SK-N-SH (cell line): Measurements from ENCODE around the gene OPN1SW. TPM values are rescaled to one million over a fixed set of nuclear protein-coding genes. Genes with fewer than 3 reads are reported as not detected.

Source experiments
- CTCF ChIA-PET: fragments of 300-600, 350-600 bp; formaldehyde crosslinking; extraction: SDS; loops from one replicate; lab custom pipeline; 2021; lab: Yijun Ruan, JAX
- POLR2A ChIA-PET: fragments of 350-600 bp; sonication (Branson Sonifier 250); formaldehyde crosslinking; extraction: SDS; loops from one replicate; lab custom pipeline; 2020; ENCODE audit warnings: antibody characterized with exemption, inconsistent platforms; lab: Yijun Ruan, JAX
- DNase-seq: peaks from one replicate; pipeline ENCODE4 v3.0.0; 2012
- H2AFZ ChIP-seq: fragments of 200-600 bp; sonication (generic); 2 replicates; pipeline ENCODE4 v1.8.1; 2016; ENCODE audit warnings: antibody characterized with exemption, mild to moderate bottlenecking, low read depth
- H3F3A ChIP-seq: fragments of 200-600 bp; sonication (generic); replicated peaks from 2 replicates; pipeline ENCODE3; 2016; ENCODE audit warnings: antibody characterized with exemption, mild to moderate bottlenecking; ENCODE audit not compliant: insufficient read depth
- H3K27ac ChIP-seq, 2 experiments: fragments of 200-500 bp in 1 of 2; fragments of 200-600 bp in 1 of 2; sonication (Bioruptor generic) in 1 of 2; sonication (generic), shearing (Covaris generic) in 1 of 2; 2 replicates each; pipeline versions ENCODE4 v1.5.1 to v1.6.1; 2014 to 2016; ENCODE audit warnings: low read depth in 2 of 2, inconsistent platforms in 1 of 2, low read length in 1 of 2, mild to moderate bottlenecking in 1 of 2, mixed read lengths in 1 of 2
- H3K27me3 ChIP-seq: fragments of 200-600 bp; sonication (generic), shearing (Covaris generic); 2 replicates; pipeline ENCODE4 v1.6.1; 2016; ENCODE audit warnings: mixed run types; ENCODE audit not compliant: insufficient read depth
- H3K36me3 ChIP-seq, 2 experiments: fragments of 200-500 bp in 1 of 2; fragments of 200-600 bp in 1 of 2; sonication (Bioruptor generic) in 1 of 2; sonication (generic) in 1 of 2; replicated peaks in 1 of 2; 2 replicates each; pipeline versions ENCODE3 to v1.5.1; 2014 to 2016; ENCODE audit warnings: low read length in 1 of 2, mild to moderate bottlenecking in 1 of 2; ENCODE audit not compliant: insufficient read depth in 2 of 2, control insufficient read depth in 1 of 2
- H3K4me1 ChIP-seq, 2 experiments: fragments of 200-500 bp in 1 of 2; fragments of 200-600 bp in 1 of 2; sonication (Bioruptor generic) in 1 of 2; sonication (generic), shearing (Covaris generic) in 1 of 2; 2 replicates each; pipeline versions ENCODE4 v1.5.1 to v1.6.1; 2014 to 2016; ENCODE audit warnings: low read depth in 1 of 2, low read length in 1 of 2, mixed run types in 1 of 2; ENCODE audit not compliant: insufficient read depth in 2 of 2, control insufficient read depth in 1 of 2
- H3K4me2 ChIP-seq: fragments of 200-600 bp; sonication (generic), shearing (Covaris generic); 2 replicates; pipeline ENCODE4 v1.6.1; 2017; ENCODE audit warnings: mixed run types
- H3K4me3 ChIP-seq, 2 experiments: fragments of 200-500 bp in 1 of 2; fragments of 200-600 bp in 1 of 2; sonication (Bioruptor generic) in 1 of 2; sonication (generic), shearing (Covaris generic) in 1 of 2; 2 replicates each; pipeline versions ENCODE4 v1.5.1 to v1.8.1; 2014 to 2016; ENCODE audit warnings: low read depth in 2 of 2, inconsistent platforms in 1 of 2, low read length in 1 of 2, mild to moderate bottlenecking in 1 of 2, mixed read lengths in 1 of 2, moderate library complexity in 1 of 2
- H3K79me2 ChIP-seq: fragments of 200-600 bp; sonication (generic); 2 replicates; pipeline ENCODE4 v1.8.1; 2017; ENCODE audit warnings: mild to moderate bottlenecking; ENCODE audit not compliant: insufficient read depth
- H3K9ac ChIP-seq: fragments of 200-600 bp; sonication (generic); 2 replicates; pipeline ENCODE4 v1.6.1; 2017; ENCODE audit warnings: mixed run types
- H3K9me2 ChIP-seq: fragments of 200-600 bp; sonication (generic); 2 replicates; pipeline ENCODE4 v1.6.1; 2017; ENCODE audit warnings: mixed run types
- H3K9me3 ChIP-seq: fragments of 200-600 bp; sonication (generic); 2 replicates; pipeline ENCODE4 v1.6.1; 2017; ENCODE audit warnings: mixed run types, mild to moderate bottlenecking, moderate library complexity
- H4K20me1 ChIP-seq: fragments of 200-600 bp; sonication (generic); 2 replicates; pipeline ENCODE4 v1.6.1; 2017; ENCODE audit warnings: mild to moderate bottlenecking, mixed run types; ENCODE audit not compliant: insufficient read depth
- CHD2 ChIP-seq: fragments of 150-350 bp; IDR thresholded peaks from 2 replicates; pipeline ENCODE4 v1.6.1; 2018; ENCODE audit warnings: low read length; ENCODE audit not compliant: partially characterized antibody
- EP300 ChIP-seq, 2 experiments: IDR thresholded peaks; 2 replicates each; pipeline versions ENCODE4 v1.4.0 to v1.6.1; 2012; ENCODE audit warnings: borderline replicate concordance in 1 of 2, low read depth in 1 of 2, low read length in 1 of 2
- FOSL2 ChIP-seq: IDR thresholded peaks from 2 replicates; pipeline ENCODE4 v1.4.0; 2012; ENCODE audit warnings: low read depth, mild to moderate bottlenecking, moderate library complexity, borderline replicate concordance
- JUND ChIP-seq: IDR thresholded peaks from 2 replicates; pipeline ENCODE4 v1.4.0; 2012
- NRF1 ChIP-seq: IDR thresholded peaks from 2 replicates; pipeline ENCODE4 v1.6.1; 2012; ENCODE audit warnings: low read depth, mild to moderate bottlenecking, low read length
- PBX3 ChIP-seq: IDR thresholded peaks from 2 replicates; pipeline ENCODE4; 2012
- POLR2AphosphoS5 ChIP-seq: IDR thresholded peaks from 2 replicates; pipeline ENCODE4 v1.6.1; 2012; ENCODE audit warnings: low read depth, low read length
- RCOR1 ChIP-seq: fragments of 150-350 bp; IDR thresholded peaks from 2 replicates; pipeline ENCODE4 v1.6.1; 2017; ENCODE audit warnings: antibody characterized with exemption, low read length
- REST ChIP-seq: IDR thresholded peaks from 2 replicates; pipeline ENCODE4 v1.6.1; 2012; ENCODE audit warnings: mild to moderate bottlenecking, low read depth, low read length, moderate library complexity
- RFX5 ChIP-seq: IDR thresholded peaks from 2 replicates; pipeline ENCODE4 v1.6.1; 2012; ENCODE audit warnings: mild to moderate bottlenecking, improper control_type of control experiment, low read length
- SIN3A ChIP-seq: IDR thresholded peaks from 2 replicates; pipeline ENCODE4 v1.6.1; 2012; ENCODE audit warnings: low read depth, mild to moderate bottlenecking, low read length, moderate library complexity, borderline replicate concordance
- SMC3 ChIP-seq: IDR thresholded peaks from 2 replicates; pipeline ENCODE4 v1.6.1; 2012; ENCODE audit warnings: low read depth, low read length, improper control_type of control experiment
- TAF1 ChIP-seq: IDR thresholded peaks from 2 replicates; pipeline ENCODE4 v1.6.1; 2012; ENCODE audit warnings: low read depth, mild to moderate bottlenecking, low read length, moderate library complexity, borderline replicate concordance
- USF1 ChIP-seq: IDR thresholded peaks from 2 replicates; pipeline ENCODE4 v1.4.0; 2012; ENCODE audit warnings: low read depth, borderline replicate concordance
- WGBS: methylation state at CpG from one replicate; pipeline ENCODE4 v1.1.6; 2017; ENCODE audit warnings: low lambda C conversion rate; 5-methylcytosine and 5-hydroxymethylcytosine counted together
- polyA plus RNA-seq, 3 experiments: library from polyadenylated mRNA; depleted of rRNA; stranded (reverse); fragments of >200 nt; gene quantifications; 2 replicates each; pipeline ENCODE4 v1.2.3, GENCODE V29; 2012
- TF ChIP-seq, protein P1 (sequence below): fragments of 150-350 bp; IDR thresholded peaks from 2 replicates; pipeline ENCODE4 v1.6.1; 2017; ENCODE audit warnings: antibody characterized with exemption, low read length, low read depth, borderline replicate concordance

OPN1SW gene
- polyA plus RNA-seq, 1 of the 3 experiments (the other 2 are of a cell fraction): 0.05 TPM

DNA sequence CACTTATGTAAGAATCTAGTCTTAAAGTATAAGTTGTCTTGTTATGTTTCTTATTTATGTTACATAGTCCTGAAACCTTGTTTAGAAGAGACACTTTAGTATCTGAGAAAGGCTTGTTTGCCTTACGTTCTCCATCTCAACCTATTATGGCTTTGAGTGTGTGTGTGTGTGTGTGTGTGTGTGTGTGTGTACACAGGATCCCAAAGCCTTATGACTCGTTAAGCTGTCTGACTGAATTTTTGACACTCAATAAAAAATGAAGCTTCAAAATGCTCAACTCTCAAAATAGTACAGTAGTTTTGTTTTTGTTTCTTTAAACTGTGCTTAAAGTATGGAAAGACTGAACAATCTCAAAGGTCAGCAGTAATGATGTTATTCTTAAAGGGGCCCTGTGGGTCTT lies 18.4 kb downstream of the OPN1SW start:
- Histone ChIP-seq H2AFZ (no peak overlapping the region), H3K4me1 (peaks cover 31 to 38% of the 10 kb centered on the region in 2 experiments), H3K4me2 (peak overlapping the region; percentile 49; the same call in 1 of the 2 replicates), H3K9ac (peak overlapping the region; percentile 14; the same call in 1 of the 2 replicates), H3K27ac (peak overlapping the region; percentile 81 to 93; a peak in 3 of 4 replicates), H3K36me3 (peaks cover 69 to 83% of the 10 kb centered on the region in 2 experiments), H3K9me3 (no peaks in the 10 kb centered on the region), H3K27me3 (no peaks in the 10 kb centered on the region), H3K4me3 (no peak overlapping the region), H3K9me2 (no peaks in the 10 kb centered on the region), H3F3A (peaks cover 66% of the 10 kb centered on the region), H4K20me1 (peaks cover 75% of the 10 kb centered on the region), H3K79me2 (peaks cover 86% of the 10 kb centered on the region)
- no peak for DNase-seq
- 93% methylated on average over 2 of the region's 2 CpGs for WGBS
- POLR2A ChIA-PET: interaction anchor here (3.8 kb wide), 1 partner anchor 18 kb away, joined by 19 read pairs; the partner anchor contains the start of gene CALU
- CTCF ChIA-PET: interaction anchor here (1.0 to 4.9 kb wide), 6 partner anchors 17 to 298 kb away, joined by 3 to 31 read pairs (median 5); partner anchors contain the start of gene CALU
- TF ChIP-seq, protein P1, sequence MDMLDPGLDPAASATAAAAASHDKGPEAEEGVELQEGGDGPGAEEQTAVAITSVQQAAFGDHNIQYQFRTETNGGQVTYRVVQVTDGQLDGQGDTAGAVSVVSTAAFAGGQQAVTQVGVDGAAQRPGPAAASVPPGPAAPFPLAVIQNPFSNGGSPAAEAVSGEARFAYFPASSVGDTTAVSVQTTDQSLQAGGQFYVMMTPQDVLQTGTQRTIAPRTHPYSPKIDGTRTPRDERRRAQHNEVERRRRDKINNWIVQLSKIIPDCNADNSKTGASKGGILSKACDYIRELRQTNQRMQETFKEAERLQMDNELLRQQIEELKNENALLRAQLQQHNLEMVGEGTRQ: no peak
- TF ChIP-seq RFX5: no peak
- no peak for TF ChIP-seq CHD2
- no peak for TF ChIP-seq USF1
- TF ChIP-seq NRF1: no peak
- no peak for TF ChIP-seq PBX3
- TF ChIP-seq RCOR1: no peak

DNA sequence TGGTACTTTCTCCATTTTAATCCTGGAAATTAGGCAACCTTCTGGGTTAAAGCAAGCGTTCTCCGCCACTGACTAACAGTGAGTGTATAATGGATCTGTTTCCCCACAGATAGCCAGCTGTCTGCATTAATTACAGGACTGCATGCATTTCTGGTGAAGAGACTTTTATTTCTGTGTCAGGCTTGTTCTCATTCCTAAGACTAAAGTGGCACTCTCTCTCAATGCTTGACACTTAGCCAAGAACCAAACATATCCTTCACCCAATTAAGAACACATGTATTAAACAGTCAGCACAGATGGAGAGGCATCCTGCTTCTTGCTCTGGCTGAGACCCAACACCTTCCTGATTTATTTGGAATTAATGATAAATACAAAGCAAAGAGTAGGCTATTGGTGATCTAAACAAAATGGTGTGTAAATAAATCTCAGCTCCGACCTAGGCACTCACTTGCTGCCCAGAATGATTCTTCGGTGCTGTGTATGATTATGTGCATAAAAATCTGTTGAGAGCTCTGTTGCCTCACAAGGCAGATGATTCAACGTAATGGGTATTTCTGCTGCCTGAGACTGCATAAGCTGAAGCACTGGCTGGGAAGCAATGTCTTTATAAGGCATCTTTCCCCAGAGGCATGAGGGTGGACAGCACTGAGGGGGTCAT lies 19.6 kb downstream of the OPN1SW start:
- Histone ChIP-seq H3F3A (peaks cover 68% of the 10 kb centered on the region), H4K20me1 (peaks cover 81% of the 10 kb centered on the region), H3K9me2 (no peaks in the 10 kb centered on the region), H3K4me1 (peaks cover 31 to 40% of the 10 kb centered on the region in 2 experiments), H2AFZ (no peak overlapping the region), H3K9me3 (no peaks in the 10 kb centered on the region), H3K9ac (peak overlapping the region; percentile 11; the same call in 1 of the 2 replicates), H3K27ac (peak overlapping the region; percentile 81 to 93), H3K36me3 (peaks cover 62 to 83% of the 10 kb centered on the region in 2 experiments), H3K4me3 (no peak overlapping the region), H3K4me2 (peak overlapping the region; percentile 49; the same call in 1 of the 2 replicates), H3K79me2 (peaks cover 86% of the 10 kb centered on the region), H3K27me3 (no peaks in the 10 kb centered on the region)
- ChIA-PET CTCF (interaction anchor here (0.9 to 4.9 kb wide), 10 partner anchors 10 to 329 kb away, joined by 3 to 31 read pairs (median 5); partner anchors contain the start of genes ATP6V1F and CALU), POLR2A (interaction anchor here (0.8 to 3.8 kb wide), 2 partner anchors 17 to 490 kb away, joined by 3 to 19 read pairs; partner anchors contain the start of gene CALU)
- peak; percentile 69 for DNase-seq
- 10% methylated on average over 5 of the region's 5 CpGs for WGBS
- TF ChIP-seq REST (peak; percentile 34; the same call in 1 of the 2 replicates), FOSL2 (peak; percentile 88), EP300 (IDR thresholded peaks at IDR 0.05; ENCODE audit: borderline replicate concordance in 1 of 2, low read depth in 1 of 2, low read length in 1 of 2) (peak; percentile 79 to 85; a peak in 3 of 4 replicates), JUND (peak; percentile 89), SMC3 (no peak; the same call in 1 of the 2 replicates), POLR2AphosphoS5 (peak; percentile 87), SIN3A (peak; percentile 79; the same call in 1 of the 2 replicates), CHD2 (no peak), TAF1 (peak; percentile 24; the same call in 1 of the 2 replicates), NRF1 (no peak), RCOR1 (peak; percentile 78)
